ENCODE results near the gene ROBO1. TPM values are rescaled to one million over a fixed set of nuclear protein-coding genes. Genes with fewer than 3 reads are reported as not detected.

Gene ROBO1
- total and polyA plus RNA-seq, 2 of the 13 experiments (the other 11 are each of a cell fraction or from before 2014, with no cell fraction given), result 52.2 to 71.0 TPM

- TF ChIP-seq ZHX2 (IDR thresholded peaks at IDR 0.05; ENCODE audit: low read depth) (no peak), ZHX2 (CRISPR knock-in tag; IDR thresholded peaks at IDR 0.05; ENCODE audit: borderline replicate concordance) (no peak), MYNN (CRISPR knock-in tag; IDR thresholded peaks at IDR 0.05; ENCODE audit: low read depth) (no peak), JUN (CRISPR knock-in tag; IDR thresholded peaks at IDR 0.05) (no peak), ZBTB4 (CRISPR knock-in tag; IDR thresholded peaks at IDR 0.05; ENCODE audit: borderline replicate concordance) (no peak), MAZ (IDR thresholded peaks at IDR 0.05; ENCODE audit: borderline replicate concordance, low read depth, low read length) (no peak), MAZ (CRISPR knock-in tag; IDR thresholded peaks at IDR 0.05; ENCODE audit: low read depth) (no peak), POLR2A (IDR thresholded peaks at IDR 0.05; ENCODE audit: insufficient read depth in 1 of 2, low read depth in 2 of 2, low read length in 2 of 2) (no peak)
These were observed 1005.7 kb downstream of the ROBO1 start (continued) for GRCh38 chr3:78762121-78762520.
